CD4-positive, alpha-beta T cell treated with Interleukin-4 for 1 hour (primary cell): Measurements from ENCODE around the gene CCK.
"Not testable (repeated sequence)": the region's sequence is repeated elsewhere in the genome, so short reads cannot be mapped to it uniquely, and the experiment has no call there.

ENCODE experiments used
- DNase-seq, 2 donors: peaks; one replicate each; pipeline ENCODE4 v3.0.0-alpha.2; 2020 to 2022

The CCK gene, protein sequence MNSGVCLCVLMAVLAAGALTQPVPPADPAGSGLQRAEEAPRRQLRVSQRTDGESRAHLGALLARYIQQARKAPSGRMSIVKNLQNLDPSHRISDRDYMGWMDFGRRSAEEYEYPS

DNA sequence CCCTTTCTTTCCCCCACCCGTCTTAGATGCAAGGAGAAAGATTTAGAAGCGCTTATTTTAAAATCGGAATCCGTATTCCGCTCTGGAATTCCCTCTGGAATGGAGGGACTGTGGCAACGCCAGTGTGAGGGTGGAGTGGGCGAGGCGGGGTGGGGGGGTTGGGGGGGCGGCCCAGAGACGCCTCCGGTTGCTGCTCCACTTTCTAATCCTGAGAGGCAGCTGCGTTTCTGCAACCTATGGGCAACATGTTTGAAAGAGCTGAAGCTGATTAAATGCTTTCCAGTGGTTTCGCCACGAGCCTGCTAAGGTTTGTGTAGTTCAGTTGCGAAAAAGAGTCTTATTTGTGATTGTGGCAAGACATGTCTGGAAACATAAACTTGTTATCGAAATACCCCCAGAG lies at the start of gene CCK:
CCK (minus strand) TSS at position 101 of the 400 bp plus-strand sequence. CDS start 2,555 bp downstream, outside the sequence.
- no peak for DNase-seq

- no peak for DNase-seq
Observed at GRCh38 chr3:42314411-42314810, 48.4 kb upstream of the CCK start.

DNA sequence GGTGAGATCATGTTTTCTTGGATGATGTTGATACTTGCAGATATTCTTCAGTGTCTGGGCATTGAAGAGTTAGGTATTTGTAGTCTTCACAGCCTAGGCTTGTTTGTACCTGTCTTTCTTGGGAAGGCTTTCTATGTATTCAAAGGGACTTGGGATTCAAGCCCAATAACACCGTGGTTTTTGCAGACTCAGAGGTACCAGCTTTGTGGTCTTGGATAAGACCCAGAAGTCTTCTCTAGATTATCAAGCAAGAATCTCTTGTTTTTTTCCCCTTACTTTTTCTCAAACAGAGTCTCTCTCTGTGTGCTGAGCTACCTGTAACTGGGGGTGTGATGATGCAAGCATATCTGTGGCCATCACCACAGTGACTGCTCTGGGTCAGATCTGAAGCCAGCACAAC lies 42.7 kb upstream of the CCK start:
- no peak for DNase-seq

- no peak for DNase-seq
Observed at GRCh38 chr3:42306499-42306898, 40.5 kb upstream of the CCK start.

DNA sequence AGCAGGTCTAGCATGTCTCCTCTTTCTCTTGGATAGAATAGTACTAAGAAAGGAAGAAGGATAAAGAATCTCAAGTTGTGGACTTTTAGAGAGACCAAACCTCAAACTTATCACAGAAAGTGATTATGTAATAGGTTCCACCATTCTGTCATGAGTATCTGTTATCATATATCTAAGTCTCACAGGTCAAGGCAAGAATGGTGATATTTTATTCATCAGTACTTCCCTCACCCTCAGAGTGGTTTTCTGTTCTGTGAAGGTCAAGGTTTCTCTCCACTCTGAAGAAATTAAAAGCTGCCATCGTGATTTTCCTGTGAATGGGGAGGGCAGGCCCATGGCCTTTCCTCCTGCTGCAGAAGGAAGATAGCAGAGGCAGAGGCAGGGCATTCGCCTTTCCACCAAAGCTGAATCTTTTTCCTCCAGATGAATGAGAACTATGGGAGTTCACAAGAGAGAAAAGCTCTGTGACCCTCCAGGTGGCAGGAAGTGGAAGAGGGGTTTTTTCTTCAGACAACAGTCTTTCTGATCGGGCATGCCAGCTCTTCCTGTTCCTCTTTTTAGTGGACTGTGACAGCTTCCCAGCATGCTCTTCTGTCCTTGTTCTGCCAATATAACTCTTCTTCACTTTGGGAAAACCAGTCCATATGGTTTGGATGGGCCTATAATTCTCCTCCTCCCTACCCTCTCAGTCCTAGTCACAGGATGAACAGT lies 37.1 kb upstream of the CCK start:
- DNase-seq = no peak

DNA sequence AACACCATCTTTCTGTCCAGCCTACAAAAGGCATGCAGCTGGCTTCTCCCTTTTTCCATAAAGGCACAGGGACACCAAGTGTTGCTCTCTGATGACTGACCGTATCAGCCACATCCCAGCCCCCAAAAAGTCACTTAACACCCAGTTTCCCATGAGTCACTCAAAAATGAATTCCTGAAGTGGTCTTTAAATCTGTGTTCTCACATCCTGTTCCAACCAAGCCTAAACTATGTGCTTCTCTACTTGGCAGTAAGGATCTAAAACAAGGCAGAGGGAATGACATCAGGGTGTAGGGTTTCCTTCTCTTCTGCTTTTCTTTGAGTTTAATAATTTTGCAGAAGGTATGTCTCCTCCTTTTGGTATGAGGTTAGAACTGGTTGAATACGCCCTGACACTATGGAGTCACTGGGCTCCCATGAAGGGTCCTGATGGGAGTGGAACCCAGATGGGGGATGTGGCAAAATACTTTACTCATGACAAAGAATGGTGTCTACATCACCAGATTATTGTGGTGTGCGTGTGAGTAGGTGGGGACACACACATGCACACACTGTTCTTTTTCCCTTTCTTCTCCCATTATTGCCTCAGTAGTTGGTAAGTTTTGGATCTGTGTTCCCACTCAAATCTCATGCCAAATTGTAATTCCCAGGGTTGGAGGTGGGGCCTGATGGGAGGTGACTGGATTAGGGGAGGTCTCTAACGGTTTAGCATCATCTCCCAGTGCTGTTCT lies 35.6 kb upstream of the CCK start:
- no peak for DNase-seq

GRCh38 chr3:42300778-42301177 lies 34.8 kb upstream of the CCK start:
- no peak for DNase-seq

GRCh38 chr3:42300013-42300412 lies 34.0 kb upstream of the CCK start:
- peak in 1 of 2 donors; percentile 6 for DNase-seq

DNA sequence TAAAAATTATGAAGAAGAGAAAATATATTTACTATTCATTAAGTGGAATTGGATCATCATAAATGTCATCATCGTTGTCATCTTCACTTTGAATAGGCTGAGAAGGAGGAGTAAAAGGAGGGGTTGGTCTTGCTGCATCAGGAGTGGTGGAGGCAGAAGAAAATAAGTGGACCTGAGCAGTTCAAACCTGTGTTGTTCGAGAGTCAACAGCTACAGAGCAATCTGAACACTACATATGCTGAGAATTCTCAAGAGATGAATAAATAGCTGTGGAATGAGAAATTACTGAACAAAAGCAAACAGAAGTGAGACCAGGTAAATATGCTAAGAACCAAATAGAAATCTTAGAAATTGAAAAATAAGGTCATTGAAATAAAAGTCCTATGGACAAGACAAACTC lies 32.3 kb upstream of the CCK start:
- no peak for DNase-seq

GRCh38 chr3:42292009-42292408 lies 26.0 kb upstream of the CCK start:
- DNase-seq = no peak

GRCh38 chr3:42290966-42291714 lies 25.2 kb upstream of the CCK start:
- DNase-seq = no peak

GRCh38 chr3:42289026-42289425 lies 23.0 kb upstream of the CCK start:
- DNase-seq = no peak

DNA sequence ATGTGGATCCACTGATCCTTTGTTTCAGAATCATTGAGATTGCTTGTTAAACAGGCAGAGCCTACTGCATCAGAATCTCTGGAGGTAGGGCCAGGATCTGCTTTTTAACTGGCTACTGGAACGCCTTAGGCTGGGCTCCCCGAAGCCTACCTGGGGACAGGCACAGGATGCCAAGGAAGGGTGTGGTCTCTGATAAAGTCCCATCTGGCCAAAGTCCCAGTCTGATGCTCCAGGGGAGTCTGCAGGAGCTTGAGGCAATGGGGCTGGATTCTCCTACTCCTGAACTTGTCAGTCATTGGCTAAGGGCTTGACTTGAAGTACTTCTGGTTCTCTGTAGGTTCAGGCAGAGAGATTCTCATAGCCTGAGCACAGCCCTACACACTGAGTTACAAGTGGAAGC lies 22.4 kb upstream of the CCK start:
- no peak for DNase-seq

GRCh38 chr3:42287423-42287822 lies 21.4 kb upstream of the CCK start:
- not testable (repeated sequence) for DNase-seq

DNA sequence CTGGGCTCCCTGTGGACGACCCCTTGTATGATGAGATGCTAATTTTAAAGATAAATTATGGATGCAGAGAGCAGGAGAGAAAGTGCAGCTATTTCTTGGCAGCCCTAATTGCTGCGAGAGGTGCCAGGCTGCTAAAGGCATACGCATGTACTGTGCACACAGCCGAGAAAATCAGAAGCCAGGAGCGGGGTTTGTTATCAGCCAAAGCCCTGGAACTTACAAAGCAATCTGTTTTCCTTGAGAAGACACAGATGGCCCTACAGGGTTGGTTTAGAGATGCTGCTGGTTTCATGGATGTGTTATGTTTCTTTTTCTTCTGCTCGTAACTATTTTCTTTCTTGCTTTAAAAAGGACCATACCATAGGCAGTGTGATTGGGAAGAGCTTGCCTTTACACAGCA lies 11.7 kb upstream of the CCK start:
- no peak for DNase-seq

GRCh38 chr3:42276141-42277132 lies 10.5 kb upstream of the CCK start:
- DNase-seq = no peak

DNA sequence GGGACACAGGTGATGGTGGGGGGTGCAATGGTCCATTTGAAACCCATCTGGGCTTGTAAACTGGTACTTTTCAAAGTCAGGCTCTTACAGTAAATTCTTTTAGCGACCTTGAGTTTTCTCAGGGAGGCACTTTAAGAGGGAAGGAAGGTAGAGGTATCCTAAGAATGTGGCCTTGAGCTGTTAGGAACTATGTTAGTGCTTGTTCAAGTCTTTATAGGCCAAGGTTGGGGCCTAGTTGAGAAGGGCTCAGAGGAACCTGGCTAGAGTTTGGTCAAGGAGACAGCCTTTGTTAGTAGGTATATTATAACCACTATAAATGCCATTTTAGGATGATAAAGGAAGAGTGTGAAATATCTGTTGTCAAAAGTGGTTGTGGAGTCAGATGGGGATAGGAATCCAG lies 9.2 kb upstream of the CCK start:
- DNase-seq = no peak

- no peak for DNase-seq
Observed at GRCh38 chr3:42274266-42274665, 8.3 kb upstream of the CCK start.

- no peak for DNase-seq
Observed at GRCh38 chr3:42273361-42273760, 7.4 kb upstream of the CCK start.

- DNase-seq = no peak
Observed at GRCh38 chr3:42271786-42272185, 5.8 kb upstream of the CCK start.

DNA sequence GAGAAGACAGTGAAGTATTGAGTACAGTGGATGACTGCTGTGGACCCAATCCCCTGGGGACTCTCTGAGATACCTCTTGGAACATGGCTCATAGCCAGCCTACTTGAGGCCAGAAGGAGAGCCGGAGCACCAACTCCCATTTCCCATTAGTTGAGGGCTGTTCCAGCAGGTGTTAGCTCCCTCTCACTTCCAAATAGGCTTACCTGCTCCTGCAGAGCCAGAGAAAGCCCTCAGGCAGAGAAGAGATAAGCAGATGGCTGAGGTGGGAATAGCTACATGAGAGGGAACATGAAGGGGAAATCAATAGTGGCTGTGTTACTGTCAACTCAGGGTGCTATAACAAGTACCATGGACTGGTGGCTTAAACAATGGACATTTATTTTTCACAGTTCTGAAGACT lies 4.6 kb upstream of the CCK start:
- DNase-seq = no peak

- no peak for DNase-seq
Observed at GRCh38 chr3:42269647-42270046, 3.7 kb upstream of the CCK start.
